Measurements from ENCODE around the gene SPATA31D3.

SPATA31D3 gene

DNA sequence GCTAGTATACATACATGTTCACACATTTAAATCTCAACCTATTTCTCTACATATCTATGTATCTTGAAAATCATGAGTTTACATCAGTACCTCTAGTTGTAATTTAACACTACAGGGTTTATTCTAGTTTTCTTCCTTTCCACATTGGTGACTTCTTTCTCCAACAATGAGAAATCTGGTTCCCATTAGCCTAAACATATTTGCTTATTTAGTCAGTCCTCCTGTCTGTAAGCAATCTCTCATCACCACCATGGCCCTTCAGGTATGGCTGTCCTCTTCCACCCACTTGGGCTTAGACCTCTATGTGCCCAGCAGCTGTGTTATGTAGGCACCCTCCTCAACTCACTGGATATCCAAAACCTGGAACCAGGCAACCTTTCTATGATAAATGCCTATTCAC, 37.3 kb downstream of the SPATA31D3 start:
- Histone ChIP-seq H2BK12ac (ENCODE audit: low read length) (no peak overlapping the region), H4K91ac (ENCODE audit: low read depth, low read length, poor library complexity) (no peak overlapping the region), H3K4me1 (ENCODE audit: control insufficient read depth in 2 of 2, insufficient read depth in 1 of 2, low read depth in 1 of 2, low read length in 2 of 2) (no peaks in the 10 kb centered on the region), H3K4me3 (ENCODE audit: low read length in 2 of 2) (no peak overlapping the region), H3K4me2 (ENCODE audit: insufficient read depth, low read length, poor library complexity, severe bottlenecking) (no peak overlapping the region), H3K9me3 (replicated peaks in 1 of 2; ENCODE audit: control insufficient read depth in 2 of 2, insufficient read depth in 1 of 2, low read depth in 1 of 2, low read length in 2 of 2) (no peaks in the 10 kb centered on the region), H4K8ac (ENCODE audit: low read depth, low read length) (no peak overlapping the region), H2BK120ac (ENCODE audit: low read depth, low read length) (no peak overlapping the region), H2AK5ac (ENCODE audit: low read depth, low read length) (no peak overlapping the region), H3K27me3 (ENCODE audit: control insufficient read depth in 3 of 3, insufficient read depth in 3 of 3, low read depth in 1 of 3, low read length in 3 of 3) (no peaks in the 10 kb centered on the region), H3K27ac (replicated peaks; ENCODE audit: low read length) (no peak overlapping the region), H2AFZ (ENCODE audit: low read length) (no peak overlapping the region), H3K79me1 (ENCODE audit: low read depth, low read length) (no peaks in the 10 kb centered on the region), H2BK15ac (ENCODE audit: low read length) (no peak overlapping the region), H3K23ac (ENCODE audit: low read depth, low read length, poor library complexity) (no peak overlapping the region), H2BK5ac (ENCODE audit: low read length) (no peak overlapping the region), H3K9ac (ENCODE audit: low read depth, low read length, poor library complexity) (no peak overlapping the region), H3K36me3 (replicated peaks in 1 of 2; ENCODE audit: control insufficient read depth in 2 of 2, insufficient read depth in 2 of 2, low read length in 2 of 2) (no peaks in the 10 kb centered on the region), H3K18ac (ENCODE audit: low read length) (no peak overlapping the region), H3K4ac (ENCODE audit: low read length) (no peak overlapping the region), H3K14ac (ENCODE audit: low read length) (no peak overlapping the region)
- DNase-seq (ENCODE audit: low spot score) = no peak

DNA sequence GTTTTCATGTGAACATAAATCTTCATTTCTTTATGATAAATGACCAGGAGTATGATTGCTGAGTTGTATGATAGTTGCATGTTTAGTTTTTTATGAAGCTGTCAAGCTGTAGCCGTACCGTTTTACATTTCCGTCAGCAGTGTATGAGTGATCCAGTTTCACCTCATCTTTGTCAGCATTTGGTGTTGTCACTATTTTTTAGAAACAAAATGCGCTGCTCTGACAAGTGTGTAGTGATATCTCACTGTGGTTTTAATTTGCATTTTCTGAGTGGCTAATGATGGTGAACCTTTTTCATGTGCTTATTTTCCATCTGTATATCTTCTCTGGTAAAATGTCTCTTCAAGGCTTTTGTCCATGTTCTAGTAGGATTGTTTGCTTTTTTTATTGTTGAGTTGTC, 38.6 kb downstream of the SPATA31D3 start:
- no peak overlapping the region for H3K4me2 ChIP-seq (ENCODE audit: insufficient read depth, low read length, poor library complexity, severe bottlenecking)
- no peak overlapping the region for H2AK5ac ChIP-seq (ENCODE audit: low read depth, low read length)
- H2BK120ac ChIP-seq (ENCODE audit: low read depth, low read length) = no peak overlapping the region
- no peak overlapping the region for H3K14ac ChIP-seq (ENCODE audit: low read length)
- no peak overlapping the region for H3K23ac ChIP-seq (ENCODE audit: low read depth, low read length, poor library complexity)
- no peak overlapping the region for H2BK15ac ChIP-seq (ENCODE audit: low read length)
- no peaks in the 10 kb centered on the region for H3K27me3 ChIP-seq (ENCODE audit: control insufficient read depth in 3 of 3, insufficient read depth in 3 of 3, low read depth in 1 of 3, low read length in 3 of 3)
- H3K4me1 ChIP-seq (ENCODE audit: control insufficient read depth in 2 of 2, insufficient read depth in 1 of 2, low read depth in 1 of 2, low read length in 2 of 2) = no peaks in the 10 kb centered on the region
- no peak overlapping the region for H2BK12ac ChIP-seq (ENCODE audit: low read length)
- H2BK5ac ChIP-seq (ENCODE audit: low read length) = no peak overlapping the region
- no peak overlapping the region for H2AFZ ChIP-seq (ENCODE audit: low read length)
- H3K9me3 ChIP-seq (replicated peaks in 1 of 2; ENCODE audit: control insufficient read depth in 2 of 2, insufficient read depth in 1 of 2, low read depth in 1 of 2, low read length in 2 of 2) = no peaks in the 10 kb centered on the region
- H3K18ac ChIP-seq (ENCODE audit: low read length) = no peak overlapping the region
- DNase-seq (ENCODE audit: low spot score) = no peak
- no peak overlapping the region for H3K4me3 ChIP-seq (ENCODE audit: low read length in 2 of 2)
- no CpG with 5 or more reads among the region's 4 CpGs for WGBS, 2 donors (ENCODE audit: extremely low coverage in 2 of 2, insufficient read length in 2 of 2, insufficient replicate concordance in 1 of 2)
- H3K4ac ChIP-seq (ENCODE audit: low read length) = no peak overlapping the region
- H4K8ac ChIP-seq (ENCODE audit: low read depth, low read length) = no peak overlapping the region
- H3K9ac ChIP-seq (ENCODE audit: low read depth, low read length, poor library complexity) = no peak overlapping the region
- no peaks in the 10 kb centered on the region for H3K79me1 ChIP-seq (ENCODE audit: low read depth, low read length)
- no peak overlapping the region for H4K91ac ChIP-seq (ENCODE audit: low read depth, low read length, poor library complexity)
- no peak overlapping the region for H3K27ac ChIP-seq (replicated peaks; ENCODE audit: low read length)
- H3K36me3 ChIP-seq (replicated peaks in 1 of 2; ENCODE audit: control insufficient read depth in 2 of 2, insufficient read depth in 2 of 2, low read length in 2 of 2) = no peaks in the 10 kb centered on the region

DNA sequence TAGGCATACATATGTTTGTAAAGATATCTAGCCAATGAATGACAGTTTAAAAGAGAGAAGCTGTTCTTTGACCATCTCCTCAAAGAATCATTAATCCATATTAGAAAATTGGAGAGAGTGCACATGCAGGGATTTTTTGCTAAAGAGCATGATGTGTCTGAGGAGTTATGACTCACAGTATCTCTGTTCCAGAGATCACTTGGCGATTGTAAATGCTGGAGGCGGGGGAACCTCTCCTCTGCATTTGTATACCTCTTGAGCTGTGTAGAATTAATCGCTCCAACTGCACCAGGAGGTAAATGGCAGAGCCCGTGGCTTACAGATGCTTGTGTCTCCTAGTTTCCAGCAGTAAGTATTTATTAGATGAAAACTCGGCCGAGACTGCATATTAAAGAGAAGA, 41.6 kb downstream of the SPATA31D3 start:
- no peak overlapping the region for H3K23ac ChIP-seq (ENCODE audit: low read depth, low read length, poor library complexity)
- no peak overlapping the region for H3K18ac ChIP-seq (ENCODE audit: low read length)
- no peak overlapping the region for H2BK12ac ChIP-seq (ENCODE audit: low read length)
- H3K36me3 ChIP-seq (replicated peaks in 1 of 2; ENCODE audit: control insufficient read depth in 2 of 2, insufficient read depth in 2 of 2, low read length in 2 of 2) = no peaks in the 10 kb centered on the region
- no peaks in the 10 kb centered on the region for H3K79me1 ChIP-seq (ENCODE audit: low read depth, low read length)
- no peak overlapping the region for H3K4me3 ChIP-seq (ENCODE audit: low read length in 2 of 2)
- no peak overlapping the region for H3K4ac ChIP-seq (ENCODE audit: low read length)
- no peak for DNase-seq (ENCODE audit: low spot score)
- H3K9ac ChIP-seq (ENCODE audit: low read depth, low read length, poor library complexity) = no peak overlapping the region
- no peak overlapping the region for H3K14ac ChIP-seq (ENCODE audit: low read length)
- H3K27me3 ChIP-seq (ENCODE audit: control insufficient read depth in 3 of 3, insufficient read depth in 3 of 3, low read depth in 1 of 3, low read length in 3 of 3) = no peaks in the 10 kb centered on the region
- H2BK120ac ChIP-seq (ENCODE audit: low read depth, low read length) = no peak overlapping the region
- no peak overlapping the region for H2BK5ac ChIP-seq (ENCODE audit: low read length)
- H3K4me2 ChIP-seq (ENCODE audit: insufficient read depth, low read length, poor library complexity, severe bottlenecking) = no peak overlapping the region
- no peak overlapping the region for H4K8ac ChIP-seq (ENCODE audit: low read depth, low read length)
- no peak overlapping the region for H3K27ac ChIP-seq (replicated peaks; ENCODE audit: low read length)
- no peak overlapping the region for H2BK15ac ChIP-seq (ENCODE audit: low read length)
- H3K4me1 ChIP-seq (ENCODE audit: control insufficient read depth in 2 of 2, insufficient read depth in 1 of 2, low read depth in 1 of 2, low read length in 2 of 2) = no peaks in the 10 kb centered on the region
- no peak overlapping the region for H4K91ac ChIP-seq (ENCODE audit: low read depth, low read length, poor library complexity)
- H3K9me3 ChIP-seq (replicated peaks in 1 of 2; ENCODE audit: control insufficient read depth in 2 of 2, insufficient read depth in 1 of 2, low read depth in 1 of 2, low read length in 2 of 2) = no peaks in the 10 kb centered on the region
- no peak overlapping the region for H2AK5ac ChIP-seq (ENCODE audit: low read depth, low read length)
- WGBS, 2 donors (ENCODE audit: extremely low coverage in 2 of 2, insufficient read length in 2 of 2, insufficient replicate concordance in 1 of 2) = no CpG with 5 or more reads among the region's 6 CpGs
- H2AFZ ChIP-seq (ENCODE audit: low read length) = no peak overlapping the region

DNA sequence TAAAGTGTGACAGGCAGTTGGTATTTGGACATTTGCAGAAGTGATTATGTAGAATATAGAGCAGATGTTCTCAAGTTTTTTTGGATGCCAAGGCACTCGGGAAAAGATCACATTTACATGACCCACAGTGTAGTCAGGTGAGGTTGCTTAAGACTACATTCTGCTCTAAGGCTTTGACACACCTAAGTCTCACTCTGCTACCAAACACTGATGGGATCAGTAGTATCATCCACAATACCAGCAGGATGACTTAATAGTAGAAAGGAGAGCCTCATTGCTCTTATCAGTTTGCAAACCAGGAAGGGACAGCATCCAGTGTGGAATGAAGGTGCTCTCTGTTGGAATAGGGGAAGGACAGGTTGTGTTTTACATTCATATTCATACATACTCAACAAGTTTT, 42.8 kb downstream of the SPATA31D3 start:
- no peaks in the 10 kb centered on the region for H3K9me3 ChIP-seq (replicated peaks in 1 of 2; ENCODE audit: control insufficient read depth in 2 of 2, insufficient read depth in 1 of 2, low read depth in 1 of 2, low read length in 2 of 2)

More for the DNA sequence above, 42.8 kb downstream of the SPATA31D3 start:
- no peak overlapping the region for H3K23ac ChIP-seq (ENCODE audit: low read depth, low read length, poor library complexity)
- no peak overlapping the region for H3K4me2 ChIP-seq (ENCODE audit: insufficient read depth, low read length, poor library complexity, severe bottlenecking)
- no peak overlapping the region for H2BK120ac ChIP-seq (ENCODE audit: low read depth, low read length)
- no peak overlapping the region for H4K8ac ChIP-seq (ENCODE audit: low read depth, low read length)
- H3K36me3 ChIP-seq (replicated peaks in 1 of 2; ENCODE audit: control insufficient read depth in 2 of 2, insufficient read depth in 2 of 2, low read length in 2 of 2) = no peaks in the 10 kb centered on the region
- WGBS, 2 donors (ENCODE audit: extremely low coverage in 2 of 2, insufficient read length in 2 of 2, insufficient replicate concordance in 1 of 2) = no CpG with 5 or more reads among the region's 1 CpG
- H3K27me3 ChIP-seq (ENCODE audit: control insufficient read depth in 3 of 3, insufficient read depth in 3 of 3, low read depth in 1 of 3, low read length in 3 of 3) = no peaks in the 10 kb centered on the region
- no peaks in the 10 kb centered on the region for H3K4me1 ChIP-seq (ENCODE audit: control insufficient read depth in 2 of 2, insufficient read depth in 1 of 2, low read depth in 1 of 2, low read length in 2 of 2)
- DNase-seq (ENCODE audit: low spot score) = no peak
- no peak overlapping the region for H2BK12ac ChIP-seq (ENCODE audit: low read length)
- H3K18ac ChIP-seq (ENCODE audit: low read length) = no peak overlapping the region
- H2AFZ ChIP-seq (ENCODE audit: low read length) = no peak overlapping the region
- H3K14ac ChIP-seq (ENCODE audit: low read length) = no peak overlapping the region
- H2BK15ac ChIP-seq (ENCODE audit: low read length) = no peak overlapping the region
- no peak overlapping the region for H3K9ac ChIP-seq (ENCODE audit: low read depth, low read length, poor library complexity)
- H3K79me1 ChIP-seq (ENCODE audit: low read depth, low read length) = no peaks in the 10 kb centered on the region
- no peak overlapping the region for H3K27ac ChIP-seq (replicated peaks; ENCODE audit: low read length)
- no peak overlapping the region for H2AK5ac ChIP-seq (ENCODE audit: low read depth, low read length)
- no peak overlapping the region for H3K4ac ChIP-seq (ENCODE audit: low read length)
- H2BK5ac ChIP-seq (ENCODE audit: low read length) = no peak overlapping the region
- H4K91ac ChIP-seq (ENCODE audit: low read depth, low read length, poor library complexity) = no peak overlapping the region
- H3K4me3 ChIP-seq (ENCODE audit: low read length in 2 of 2) = no peak overlapping the region

Data from neuronal stem cell (in vitro differentiated cells).